PC-9 (cell line): ENCODE data around the gene MS4A7. TPM values are rescaled to one million over a fixed set of nuclear protein-coding genes. Genes with fewer than 3 reads are reported as not detected.

Source experiments
- Bru-seq: library from RNA; stranded (reverse); fragments of 400-500 nt; gene quantifications from one replicate; lab custom pipeline; 2021; lab: Mats Ljungman, UMichigan
- BruChase-seq, 2 experiments: library from RNA; stranded (reverse); fragments of 400-500 nt; gene quantifications; one replicate each; lab custom pipeline; 2021; lab: Mats Ljungman, UMichigan
- BruUV-seq: library from RNA; stranded (reverse); fragments of 400-500 nt; replicated peaks from 2 replicates; lab custom pipeline; 2021; lab: Mats Ljungman, UMichigan
- CTCF ChIA-PET: fragments of 300-600 bp; sonication (Branson Sonifier 250); formaldehyde crosslinking; loops from one replicate; lab custom pipeline; 2022; ENCODE audit warnings: antibody characterized with exemption; lab: Charles Lee
- POLR2A ChIA-PET: fragments of 300-600 bp; sonication (Branson Sonifier 250); formaldehyde crosslinking; loops from one replicate; lab custom pipeline; 2022; ENCODE audit warnings: antibody characterized with exemption; ENCODE audit not compliant: unreplicated experiment; lab: Charles Lee
- DNase-seq, 2 experiments: peaks; one replicate each; pipeline versions ENCODE4 v3.0.0 to v3.0.0-alpha.2; 2015 to 2022; ENCODE audit warnings: mixed read lengths in 1 of 2
- H2AFZ ChIP-seq: fragments of 200-600 bp; sonication (generic); 2 replicates; pipeline ENCODE4 v1.8.1; 2017; ENCODE audit warnings: antibody characterized with exemption
- H3F3A ChIP-seq: fragments of 200-600 bp; sonication (generic); 2 replicates; pipeline ENCODE4 v1.8.1; 2017; ENCODE audit warnings: antibody characterized with exemption, mild to moderate bottlenecking, low read depth; ENCODE audit not compliant: insufficient read depth
- H3K27ac ChIP-seq: fragments of 200-600 bp; sonication (generic); 2 replicates; pipeline ENCODE4 v1.6.1; 2016; ENCODE audit warnings: mixed run types
- H3K27me3 ChIP-seq: fragments of 200-600 bp; sonication (generic); 2 replicates; pipeline ENCODE4 v1.6.1; 2016; ENCODE audit warnings: low read depth, mixed run types; ENCODE audit not compliant: insufficient read depth
- H3K36me3 ChIP-seq: fragments of 200-600 bp; sonication (generic); 2 replicates; pipeline ENCODE4 v1.6.1; 2016; ENCODE audit warnings: low read depth, mixed run types
- H3K4me1 ChIP-seq: fragments of 200-600 bp; sonication (generic); replicated peaks from 2 replicates; pipeline ENCODE4 v1.6.1; 2016; ENCODE audit warnings: mixed run types; ENCODE audit not compliant: insufficient read depth
- H3K4me2 ChIP-seq: fragments of 200-600 bp; sonication (generic); 2 replicates; pipeline ENCODE4 v1.6.1; 2017; ENCODE audit warnings: mixed run types
- H3K4me3 ChIP-seq: fragments of 200-600 bp; sonication (generic); 2 replicates; pipeline ENCODE4 v1.6.1; 2016; ENCODE audit warnings: mixed run types
- H3K79me2 ChIP-seq: fragments of 200-600 bp; sonication (generic); 2 replicates; pipeline ENCODE4 v1.6.1; 2017; ENCODE audit warnings: low read depth, mixed run types
- H3K9me2 ChIP-seq: fragments of 200-600 bp; sonication (generic); 2 replicates; pipeline ENCODE4 v1.8.1; 2017; ENCODE audit warnings: mild to moderate bottlenecking; ENCODE audit not compliant: insufficient read depth
- H3K9me3 ChIP-seq: fragments of 200-600 bp; sonication (generic); 2 replicates; pipeline ENCODE4 v1.8.1; 2016; ENCODE audit warnings: low read depth; ENCODE audit not compliant: insufficient read depth
- H4K20me1 ChIP-seq: fragments of 200-600 bp; sonication (generic); 2 replicates; pipeline ENCODE4 v1.8.1; 2017; ENCODE audit not compliant: insufficient read depth
- CTCF ChIP-seq: fragments of 200-600 bp; sonication (generic); conservative IDR thresholded peaks from 2 replicates; pipeline ENCODE4 v1.6.1; 2017; ENCODE audit warnings: mixed run types, antibody characterized with exemption, mild to moderate bottlenecking, moderate library complexity
- EZH2 ChIP-seq: fragments of 200-600 bp; sonication (generic); IDR thresholded peaks from 2 replicates; pipeline ENCODE4 v1.8.0; 2017; ENCODE audit warnings: antibody characterized with exemption, low read depth
- intact Hi-C: fragments of 100-400 bp; cut with micrococcal nuclease; formaldehyde crosslinking; loops from one replicate; pipeline ENCODE4 v1.10.0; 2022; ENCODE audit not compliant: unreplicated experiment
- long read RNA-seq: library from polyadenylated mRNA; stranded (forward); transcript quantifications from one replicate; pipeline ENCODE4 v2.0.0, GENCODE V29; 2022
- total RNA-seq: library from RNA; stranded (reverse); gene quantifications from 2 replicates; pipeline ENCODE4 v1.2.3, GENCODE V29; 2021

Gene MS4A7
- total RNA-seq (not detected in 2 replicates), Bru-seq, nascent RNA (not detected), BruChase-seq, experiment 1, labeled RNA remaining after a 2-hour chase (not detected), BruChase-seq, experiment 2, labeled RNA remaining after a 6-hour chase (not detected)
- long read RNA-seq = 0 reads

GRCh38 chr11:60378354-60378753, at the start of gene MS4A7:
TSS of gene MS4A7 (plus strand) at chr11:60378532. CDS start at chr11:60383142, 4,610 bp downstream.
- no peaks in the 10 kb centered on the region for H3K4me1 ChIP-seq
- peaks cover 38% of the 10 kb centered on the region; the same call in 1 of the 2 replicates for H3K27me3 ChIP-seq
- H3K27ac ChIP-seq = no peak within 1 kb of the TSS
- H3K36me3 ChIP-seq = no peaks in the 10 kb centered on the region
- CTCF ChIA-PET = no interaction called here
- no peaks in the 10 kb centered on the region for H4K20me1 ChIP-seq
- no peaks in the 10 kb centered on the region for H3K79me2 ChIP-seq
- no peak within 1 kb of the TSS for H2AFZ ChIP-seq
- H3K9me2 ChIP-seq = no peaks in the 10 kb centered on the region
- DNase-seq = no peak
- TF ChIP-seq EZH2 = no peak
- TF ChIP-seq CTCF = no peak
- intact Hi-C loops = no loop called here
- no peaks in the 10 kb centered on the region for H3K9me3 ChIP-seq
- no peak within 1 kb of the TSS for H3K4me2 ChIP-seq
- no TSS peak for BruUV-seq
- POLR2A ChIA-PET = no interaction called here
- no peaks in the 10 kb centered on the region for H3F3A ChIP-seq
- no peak within 1 kb of the TSS for H3K4me3 ChIP-seq

GRCh38 chr11:60332846-60333245, 45.5 kb upstream of the MS4A7 start:
- H3K27ac ChIP-seq = no peak overlapping the region
- ChIA-PET POLR2A (no interaction called here), CTCF (no interaction called here)
- H3F3A ChIP-seq = no peaks in the 10 kb centered on the region
- no peak overlapping the region for H3K4me3 ChIP-seq
- no peak for DNase-seq
- no TSS peak for BruUV-seq
- H3K4me1 ChIP-seq = no peaks in the 10 kb centered on the region
- H3K27me3 ChIP-seq = no peaks in the 10 kb centered on the region
- no peaks in the 10 kb centered on the region for H3K9me2 ChIP-seq
- H2AFZ ChIP-seq = no peak overlapping the region
- no peaks in the 10 kb centered on the region for H3K79me2 ChIP-seq
- TF ChIP-seq EZH2 (no peak), CTCF (no peak)
- H3K9me3 ChIP-seq = no peaks in the 10 kb centered on the region
- no peaks in the 10 kb centered on the region for H4K20me1 ChIP-seq
- H3K4me2 ChIP-seq = no peak overlapping the region
- no peaks in the 10 kb centered on the region for H3K36me3 ChIP-seq
- intact Hi-C loops = loop anchor here (10.0 kb wide), 1 partner anchor 152 kb away; no protein-coding TSS in a partner anchor

GRCh38 chr11:60334005-60334620, 44.2 kb upstream of the MS4A7 start:
- intact Hi-C loops = loop anchor here (10.0 kb wide), 1 partner anchor 151 kb away; no protein-coding TSS in a partner anchor
- Histone ChIP-seq H3K4me3 (no peak overlapping the region), H3K27ac (no peak overlapping the region), H3K36me3 (no peaks in the 10 kb centered on the region), H3K9me3 (no peaks in the 10 kb centered on the region), H4K20me1 (no peaks in the 10 kb centered on the region), H2AFZ (no peak overlapping the region), H3K9me2 (no peaks in the 10 kb centered on the region), H3K4me1 (no peaks in the 10 kb centered on the region), H3K79me2 (no peaks in the 10 kb centered on the region), H3F3A (no peaks in the 10 kb centered on the region), H3K4me2 (no peak overlapping the region), H3K27me3 (no peaks in the 10 kb centered on the region)
- ChIA-PET CTCF (no interaction called here), POLR2A (no interaction called here)
- BruUV-seq = no TSS peak
- peak in 1 of 2 experiments; percentile 50 for DNase-seq
- no peak for TF ChIP-seq EZH2
- peak; percentile 93 for TF ChIP-seq CTCF
